GM12878 (cell line): ENCODE results near the gene DNAJC5. TPM values are rescaled to one million over a fixed set of nuclear protein-coding genes. Genes with fewer than 3 reads are reported as not detected.

Experiments
- BCL11A ChIP-seq: IDR thresholded peaks from 2 replicates; pipeline ENCODE4 v1.6.1; 2011; ENCODE audit warnings: low read depth, low read length
- BHLHE40 ChIP-seq, 2 experiments: fragments of 450-650 bp in 1 of 2; IDR thresholded peaks; 2 replicates each; pipeline ENCODE4 v1.6.1; 2011 to 2017; ENCODE audit warnings: low read depth in 2 of 2, borderline replicate concordance in 1 of 2, improper control_type of control experiment in 1 of 2, low read length in 1 of 2, mild to moderate bottlenecking in 1 of 2
- CBFB ChIP-seq: IDR thresholded peaks from 2 replicates; pipeline ENCODE4 v1.6.1; 2016; ENCODE audit warnings: antibody characterized with exemption, low read depth
- CEBPB ChIP-seq, 2 experiments: fragments of 150-350 bp in 1 of 2; IDR thresholded peaks; 2 replicates each; pipeline ENCODE4 v1.6.1; 2012 to 2014; ENCODE audit warnings: low read depth in 2 of 2, low read length in 2 of 2, borderline replicate concordance in 1 of 2, inconsistent platforms in 1 of 2
- CHD2 ChIP-seq: IDR thresholded peaks from 2 replicates; pipeline ENCODE4 v1.6.1; 2011; ENCODE audit warnings: low read depth, low read length, improper control_type of control experiment, borderline replicate concordance
- EED ChIP-seq: sonication (generic); IDR thresholded peaks from 2 replicates; pipeline ENCODE4 v1.6.1; 2016; ENCODE audit warnings: antibody characterized with exemption, low read depth
- ETV6 ChIP-seq, 2 experiments: fragments of 450-650 bp in 1 of 2; IDR thresholded peaks in 1 of 2; conservative IDR thresholded peaks in 1 of 2; 2 replicates each; pipeline ENCODE4 v1.6.1; 2014; ENCODE audit warnings: antibody characterized with exemption in 1 of 2, borderline replicate concordance in 1 of 2, low read depth in 1 of 2, mild to moderate bottlenecking in 1 of 2, moderate library complexity in 1 of 2
- EZH2 ChIP-seq: IDR thresholded peaks from 2 replicates; pipeline ENCODE4 v1.6.1; 2012; ENCODE audit warnings: low read depth, mild to moderate bottlenecking, control low read depth, inconsistent platforms, low read length, borderline replicate concordance; ENCODE audit not compliant: control insufficient read depth
- FOS ChIP-seq: IDR thresholded peaks from 3 replicates; pipeline ENCODE4 v1.6.1; 2011; ENCODE audit warnings: borderline replicate concordance; ENCODE audit not compliant: insufficient read length; ENCODE audit errors: extremely low read depth
- FOXM1 ChIP-seq: IDR thresholded peaks from 2 replicates; pipeline ENCODE4 v1.6.1; 2012; ENCODE audit warnings: low read depth, mild to moderate bottlenecking, inconsistent platforms, low read length, moderate library complexity
- HCFC1 ChIP-seq: fragments of 150-350 bp; IDR thresholded peaks from 2 replicates; pipeline ENCODE4 v1.6.1; 2014; ENCODE audit warnings: low read length
- HDAC2 ChIP-seq: fragments of 200-600 bp; sonication (generic); IDR thresholded peaks from 2 replicates; pipeline ENCODE4 v1.6.1; 2017
- IKZF1 ChIP-seq: fragments of 450-650 bp; conservative IDR thresholded peaks from 2 replicates; pipeline ENCODE4 v1.6.1; 2017; ENCODE audit warnings: antibody characterized with exemption, mild to moderate bottlenecking
- IKZF2 ChIP-seq, 2 experiments: fragments of 450-650 bp; IDR thresholded peaks; 2 replicates each; pipeline ENCODE4 v1.6.1; 2017; ENCODE audit warnings: mild to moderate bottlenecking in 2 of 2, moderate library complexity in 2 of 2
- MTA3 ChIP-seq: IDR thresholded peaks from 2 replicates; pipeline ENCODE4 v1.6.1; 2012; ENCODE audit warnings: low read length, inconsistent platforms, borderline replicate concordance
- MXI1 ChIP-seq: fragments of 150-350 bp; IDR thresholded peaks from 2 replicates; pipeline ENCODE4 v1.6.1; 2011; ENCODE audit warnings: low read depth, mild to moderate bottlenecking, inconsistent platforms, low read length, improper control_type of control experiment
- PAX8 ChIP-seq: fragments of 450-650 bp; IDR thresholded peaks from 2 replicates; pipeline ENCODE4 v1.6.1; 2017; ENCODE audit warnings: mild to moderate bottlenecking, moderate library complexity
- POLR2A ChIP-seq: IDR thresholded peaks from 2 replicates; pipeline ENCODE4 v1.6.1; 2011; ENCODE audit warnings: low read depth, mild to moderate bottlenecking, low read length
- POLR2AphosphoS2 ChIP-seq: IDR thresholded peaks from 2 replicates; pipeline ENCODE4 v1.6.1; 2011; ENCODE audit warnings: low read depth, mild to moderate bottlenecking, low read length, improper control_type of control experiment, moderate library complexity
- RB1 ChIP-seq: fragments of 450-650 bp; formaldehyde crosslinking; IDR thresholded peaks from 2 replicates; pipeline ENCODE4 v1.6.1; 2017; ENCODE audit warnings: mild to moderate bottlenecking, borderline replicate concordance
- RFX5 ChIP-seq: IDR thresholded peaks from 2 replicates; pipeline ENCODE4 v1.6.1; 2011; ENCODE audit warnings: low read depth, low read length, improper control_type of control experiment
- SREBF1 ChIP-seq: IDR thresholded peaks from 2 replicates; pipeline ENCODE4 v1.6.1; 2012; ENCODE audit warnings: mild to moderate bottlenecking, low read length
- SRF ChIP-seq, 2 experiments: IDR thresholded peaks; 2 replicates each; pipeline ENCODE4 v1.6.1; 2011; ENCODE audit warnings: low read depth in 2 of 2, low read length in 2 of 2, mild to moderate bottlenecking in 1 of 2, moderate library complexity in 1 of 2
- ZNF622 ChIP-seq: fragments of 450-650 bp; IDR thresholded peaks from 2 replicates; pipeline ENCODE4 v1.6.1; 2017; ENCODE audit warnings: mild to moderate bottlenecking, inconsistent platforms
- ZSCAN29 ChIP-seq: fragments of 450-650 bp; IDR thresholded peaks from 2 replicates; pipeline ENCODE4 v1.6.1; 2017; ENCODE audit warnings: mild to moderate bottlenecking, moderate library complexity
- ZZZ3 ChIP-seq: IDR thresholded peaks from 2 replicates; pipeline ENCODE4 v1.6.1; 2011; ENCODE audit warnings: low read depth; ENCODE audit not compliant: control insufficient read depth, insufficient read length
- polyA plus RNA-seq, 11 experiments: library from polyadenylated mRNA; depleted of rRNA in 4 of 11; unstranded in 6 of 11; stranded (reverse) in 5 of 11; fragments of >200 nt; fragmentation: Nextera tagmentation in 4 of 11; fragmentation: Illumina TruSeq in 1 of 11; extraction: Ambion mirVana in 4 of 11; extraction: Trizol in 1 of 11; gene quantifications; 1 replicate in 1 of 11; 2 replicates in 10 of 11; pipeline versions ENCODE4 v1.2.1 to v1.2.3, GENCODE V29; 2011 to 2016; ENCODE audit warnings: inconsistent platforms in 2 of 11, missing spikeins in 2 of 11, low read depth in 1 of 11
- total RNA-seq, 4 experiments: library from RNA; depleted of rRNA in 3 of 4; stranded (reverse); fragments of >200 nt in 3 of 4; fragmentation: Illumina TruSeq in 1 of 4; extraction: Trizol in 1 of 4; gene quantifications; 2 replicates each; pipeline versions ENCODE4 v1.2.1 to v1.2.3, GENCODE V29; 2013 to 2021
- TF ChIP-seq, protein P1 (sequence below): IDR thresholded peaks from 2 replicates; pipeline ENCODE4 v1.6.1; 2012; ENCODE audit warnings: low read depth, low read length, improper control_type of control experiment
- TF ChIP-seq, protein P2 (sequence below): fragments of 450-650 bp; conservative IDR thresholded peaks from 2 replicates; pipeline ENCODE4 v1.6.1; 2017; ENCODE audit warnings: mild to moderate bottlenecking, moderate library complexity
- TF ChIP-seq, protein P3 (sequence below): IDR thresholded peaks from 2 replicates; pipeline ENCODE4 v1.6.1; 2011; ENCODE audit warnings: borderline replicate concordance, low read depth, mild to moderate bottlenecking, moderate library complexity, low read length; ENCODE audit not compliant: insufficient read depth, poor library complexity, severe bottlenecking

Gene DNAJC5
- total and polyA plus RNA-seq, 10 of the 15 experiments (the other 5 are each of a cell fraction or from before 2014, with no cell fraction given), result 0.69 to 36.8 (median 17.0) TPM

DNA sequence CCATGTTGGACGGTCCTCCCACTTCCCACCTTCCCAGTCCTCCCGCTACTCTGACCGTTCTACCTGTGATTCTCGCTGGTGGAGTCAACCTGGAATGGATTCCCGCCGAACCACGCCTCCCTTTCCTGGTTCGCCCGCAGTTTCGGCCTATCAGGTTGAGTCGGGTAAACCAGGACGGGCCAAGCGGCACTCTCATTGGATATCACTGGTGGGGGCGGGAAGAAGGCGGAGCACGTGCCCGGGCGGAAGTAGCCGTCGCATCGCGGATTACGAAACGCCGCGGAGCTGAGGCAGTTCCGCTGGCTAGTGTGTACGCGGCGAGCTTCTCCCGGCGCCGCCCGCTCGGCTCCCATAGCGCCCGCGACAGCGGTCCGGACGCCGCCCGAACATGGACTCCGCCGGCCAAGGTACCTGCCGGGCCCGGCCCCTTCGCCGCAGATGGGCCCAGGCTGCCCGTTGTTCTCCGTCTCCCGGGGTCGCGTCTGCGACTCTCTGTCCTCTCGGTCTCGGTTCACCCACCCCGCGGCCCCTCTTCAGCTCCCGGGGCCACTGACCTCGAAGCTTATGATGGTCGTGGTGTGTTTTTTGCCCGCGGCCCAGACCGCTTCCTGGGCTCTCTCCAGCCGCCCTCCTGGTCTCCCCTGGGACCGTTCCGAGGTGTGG lies 29.8 kb upstream of the DNAJC5 start, which contains the start of gene TPD52L2 (continued):
- TF ChIP-seq ETV6 (conservative IDR thresholded peaks at IDR 0.05 in 1 of 2, IDR thresholded peaks at IDR 0.05 in 1 of 2; ENCODE audit: borderline replicate concordance in 1 of 2, low read depth in 1 of 2) (no peak), BHLHE40 (IDR thresholded peaks at IDR 0.05; ENCODE audit: borderline replicate concordance in 1 of 2, low read depth in 2 of 2, low read length in 1 of 2) (peak; percentile 99 to 100), SRF (IDR thresholded peaks at IDR 0.05; ENCODE audit: low read depth in 2 of 2, low read length in 2 of 2) (0 out of 4 replicates have a peak, but pooled peaks of 1 of the 2 experiments have one; percentile 62), PAX8 (no peak), POLR2A (peak; percentile 96), SREBF1 (no peak), ZSCAN29 (no peak), POLR2AphosphoS2 (peak; percentile 75; the same call in 1 of the 2 replicates), EZH2 (no peak), CBFB (no peak), MXI1 (peak; percentile 92), CEBPB (IDR thresholded peaks at IDR 0.05; ENCODE audit: borderline replicate concordance in 1 of 2, low read depth in 2 of 2, low read length in 2 of 2) (peak in 1 of 2 experiments; percentile 67; a peak in 1 of 4 replicates), RFX5 (peak; percentile 83), FOS (peak; percentile 68), ZZZ3 (no peak), RB1 (peak; percentile 19; the same call in 1 of the 2 replicates), BCL11A (no peak), IKZF2 (IDR thresholded peaks at IDR 0.05) (peak; percentile 69 to 73), HCFC1 (peak; percentile 74), FOXM1 (no peak), ZNF622 (no peak), HDAC2 (no peak), IKZF1 (peak; percentile 82), CHD2 (peak; percentile 91), MTA3 (no peak), EED (peak; percentile 67)
- TF ChIP-seq, protein P1, sequence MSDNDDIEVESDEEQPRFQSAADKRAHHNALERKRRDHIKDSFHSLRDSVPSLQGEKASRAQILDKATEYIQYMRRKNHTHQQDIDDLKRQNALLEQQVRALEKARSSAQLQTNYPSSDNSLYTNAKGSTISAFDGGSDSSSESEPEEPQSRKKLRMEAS, result peak; percentile 98
- TF ChIP-seq, protein P2, sequence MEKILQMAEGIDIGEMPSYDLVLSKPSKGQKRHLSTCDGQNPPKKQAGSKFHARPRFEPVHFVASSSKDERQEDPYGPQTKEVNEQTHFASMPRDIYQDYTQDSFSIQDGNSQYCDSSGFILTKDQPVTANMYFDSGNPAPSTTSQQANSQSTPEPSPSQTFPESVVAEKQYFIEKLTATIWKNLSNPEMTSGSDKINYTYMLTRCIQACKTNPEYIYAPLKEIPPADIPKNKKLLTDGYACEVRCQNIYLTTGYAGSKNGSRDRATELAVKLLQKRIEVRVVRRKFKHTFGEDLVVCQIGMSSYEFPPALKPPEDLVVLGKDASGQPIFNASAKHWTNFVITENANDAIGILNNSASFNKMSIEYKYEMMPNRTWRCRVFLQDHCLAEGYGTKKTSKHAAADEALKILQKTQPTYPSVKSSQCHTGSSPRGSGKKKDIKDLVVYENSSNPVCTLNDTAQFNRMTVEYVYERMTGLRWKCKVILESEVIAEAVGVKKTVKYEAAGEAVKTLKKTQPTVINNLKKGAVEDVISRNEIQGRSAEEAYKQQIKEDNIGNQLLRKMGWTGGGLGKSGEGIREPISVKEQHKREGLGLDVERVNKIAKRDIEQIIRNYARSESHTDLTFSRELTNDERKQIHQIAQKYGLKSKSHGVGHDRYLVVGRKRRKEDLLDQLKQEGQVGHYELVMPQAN, result peak; percentile 58
- TF ChIP-seq, protein P3, sequence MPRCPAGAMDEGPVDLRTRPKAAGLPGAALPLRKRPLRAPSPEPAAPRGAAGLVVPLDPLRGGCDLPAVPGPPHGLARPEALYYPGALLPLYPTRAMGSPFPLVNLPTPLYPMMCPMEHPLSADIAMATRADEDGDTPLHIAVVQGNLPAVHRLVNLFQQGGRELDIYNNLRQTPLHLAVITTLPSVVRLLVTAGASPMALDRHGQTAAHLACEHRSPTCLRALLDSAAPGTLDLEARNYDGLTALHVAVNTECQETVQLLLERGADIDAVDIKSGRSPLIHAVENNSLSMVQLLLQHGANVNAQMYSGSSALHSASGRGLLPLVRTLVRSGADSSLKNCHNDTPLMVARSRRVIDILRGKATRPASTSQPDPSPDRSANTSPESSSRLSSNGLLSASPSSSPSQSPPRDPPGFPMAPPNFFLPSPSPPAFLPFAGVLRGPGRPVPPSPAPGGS, result no peak
